T1000 (cell line): ENCODE measurements around the gene MEIOSIN.

Experiments used
- DNase-seq: peaks from one replicate; lab custom pipeline; 2025; ENCODE audit warnings: mixed read lengths; lab: John Stamatoyannopoulos, UW

The MEIOSIN gene

DNA sequence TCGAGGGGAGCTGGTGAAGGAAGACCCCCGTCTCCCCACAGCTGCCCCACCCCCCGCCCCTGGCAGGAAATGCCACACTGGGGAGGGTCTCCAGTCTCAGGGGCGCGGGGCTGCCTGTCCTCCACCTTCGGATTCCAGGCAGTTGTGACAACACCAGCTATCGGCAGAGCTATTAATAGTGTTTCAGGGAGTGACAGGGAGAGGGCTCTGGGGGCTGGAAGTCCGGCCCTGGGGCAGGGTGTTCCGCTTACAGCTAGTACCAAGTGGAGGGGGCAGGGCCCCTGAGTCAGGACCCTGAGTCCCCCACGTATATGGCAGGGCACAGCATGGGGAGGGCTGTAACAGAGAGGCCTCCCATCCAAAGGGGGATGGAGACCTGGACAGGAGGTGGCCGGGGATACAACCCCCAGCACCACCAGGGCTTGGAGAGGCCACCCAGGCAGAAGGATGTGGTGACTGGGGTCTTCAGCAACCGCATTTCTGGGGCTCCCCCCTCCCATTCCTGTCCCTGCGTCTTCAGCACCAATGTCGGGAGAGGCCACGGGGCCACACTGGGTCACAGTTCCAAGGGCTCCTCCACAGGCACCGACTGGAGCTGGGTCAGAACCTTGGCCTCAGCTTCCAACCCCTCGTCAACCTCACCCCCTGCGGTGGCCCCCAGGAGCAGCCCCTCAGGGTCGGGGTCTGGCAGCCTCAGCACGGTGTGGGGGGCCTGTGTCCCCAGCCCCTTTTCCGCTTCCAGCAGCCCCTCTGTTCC is 31.9 kb downstream of the MEIOSIN start:
- DNase-seq = no peak

DNA sequence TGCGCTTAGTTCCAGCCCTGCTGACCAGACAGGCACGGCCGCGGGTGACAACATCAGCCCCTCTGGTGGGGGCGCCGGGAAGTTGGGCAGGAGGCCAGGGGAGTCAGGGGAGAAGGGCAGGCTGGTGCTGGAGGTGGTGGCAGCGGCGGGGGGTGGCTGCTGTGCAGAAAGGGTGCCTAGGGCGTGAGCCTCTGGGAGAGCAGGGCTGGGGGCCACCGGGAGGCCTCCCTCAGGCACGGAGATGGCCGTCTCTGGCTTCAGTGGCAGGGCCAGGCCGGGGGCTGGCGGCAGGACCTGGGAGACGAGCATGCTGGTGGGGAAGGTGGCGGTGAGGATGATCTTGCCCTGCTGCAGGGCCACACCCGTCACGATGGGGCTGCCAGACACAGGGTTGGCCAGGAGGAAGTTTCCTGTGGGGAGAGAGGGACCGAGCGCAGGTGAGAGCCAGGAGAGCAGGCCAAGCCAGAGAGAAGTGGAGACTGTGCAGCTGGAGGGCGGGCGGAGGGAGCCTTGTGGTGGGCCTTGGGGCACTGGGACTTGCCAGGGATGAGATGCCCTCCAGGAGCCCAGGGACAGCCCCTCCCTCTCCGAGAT is 32.6 kb downstream of the MEIOSIN start:
- no peak for DNase-seq

DNA sequence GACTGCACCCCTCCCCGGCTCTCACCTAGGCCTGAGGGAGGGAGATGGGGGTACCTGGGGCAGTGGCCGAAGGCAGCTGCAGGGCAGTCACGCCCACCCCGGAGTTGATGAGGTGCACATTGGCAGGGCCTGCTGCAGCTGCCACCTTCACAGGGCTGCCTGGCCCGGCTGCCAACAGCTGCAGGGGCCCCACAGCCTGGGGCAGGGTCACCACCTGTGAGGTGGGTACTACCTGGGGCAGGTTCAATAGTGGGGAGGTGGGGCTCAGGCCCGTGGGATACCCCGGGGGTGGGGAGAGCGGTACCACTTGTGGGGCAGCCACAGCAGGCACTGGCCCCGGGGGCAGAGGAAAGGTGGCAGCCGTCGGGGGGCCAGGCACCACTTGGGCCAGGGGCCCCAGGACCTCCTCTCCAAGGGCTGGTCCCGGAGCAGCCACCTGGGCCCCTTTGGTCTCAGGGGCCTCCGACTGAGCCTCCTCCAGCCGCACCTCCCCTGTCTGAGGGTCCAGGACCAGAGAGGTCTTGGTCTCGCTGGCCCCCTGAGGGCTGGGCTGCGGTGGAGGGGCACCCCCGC is 33.1 kb downstream of the MEIOSIN start:
- DNase-seq = no peak

GRCh38 chr19:45766869-45767346 is 33.7 kb downstream of the MEIOSIN start:
- DNase-seq = no peak

DNA sequence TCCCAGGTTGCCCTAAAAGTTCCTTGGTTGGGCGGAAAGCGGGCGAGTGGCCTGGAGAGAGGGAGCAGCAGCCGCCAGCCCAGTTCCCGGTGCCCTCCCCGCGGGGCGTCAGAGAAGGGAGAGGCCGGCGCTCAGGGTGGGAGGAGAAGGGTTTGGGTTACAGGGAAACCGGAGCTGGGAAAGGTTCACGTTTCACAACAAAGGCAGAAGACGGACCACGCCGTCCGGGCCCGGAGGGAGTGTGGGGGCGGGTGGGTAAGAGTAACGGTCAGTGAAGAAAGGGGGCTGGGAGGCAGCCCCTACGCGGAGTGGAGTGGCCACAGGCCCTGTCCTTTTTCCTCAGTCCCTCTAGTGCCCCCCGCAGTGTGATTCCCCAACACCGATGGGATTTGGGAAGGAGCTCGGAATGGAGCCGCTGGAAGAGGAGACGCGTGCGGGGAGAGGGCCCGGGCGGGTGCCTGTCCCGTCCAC is 34.2 kb downstream of the MEIOSIN start:
- DNase-seq = peak; percentile 23

GRCh38 chr19:45767881-45768654 is 34.8 kb downstream of the MEIOSIN start:
- DNase-seq = peak; percentile 25

GRCh38 chr19:45768655-45768983 is 35.4 kb downstream of the MEIOSIN start:
- DNase-seq = peak; percentile 25

DNA sequence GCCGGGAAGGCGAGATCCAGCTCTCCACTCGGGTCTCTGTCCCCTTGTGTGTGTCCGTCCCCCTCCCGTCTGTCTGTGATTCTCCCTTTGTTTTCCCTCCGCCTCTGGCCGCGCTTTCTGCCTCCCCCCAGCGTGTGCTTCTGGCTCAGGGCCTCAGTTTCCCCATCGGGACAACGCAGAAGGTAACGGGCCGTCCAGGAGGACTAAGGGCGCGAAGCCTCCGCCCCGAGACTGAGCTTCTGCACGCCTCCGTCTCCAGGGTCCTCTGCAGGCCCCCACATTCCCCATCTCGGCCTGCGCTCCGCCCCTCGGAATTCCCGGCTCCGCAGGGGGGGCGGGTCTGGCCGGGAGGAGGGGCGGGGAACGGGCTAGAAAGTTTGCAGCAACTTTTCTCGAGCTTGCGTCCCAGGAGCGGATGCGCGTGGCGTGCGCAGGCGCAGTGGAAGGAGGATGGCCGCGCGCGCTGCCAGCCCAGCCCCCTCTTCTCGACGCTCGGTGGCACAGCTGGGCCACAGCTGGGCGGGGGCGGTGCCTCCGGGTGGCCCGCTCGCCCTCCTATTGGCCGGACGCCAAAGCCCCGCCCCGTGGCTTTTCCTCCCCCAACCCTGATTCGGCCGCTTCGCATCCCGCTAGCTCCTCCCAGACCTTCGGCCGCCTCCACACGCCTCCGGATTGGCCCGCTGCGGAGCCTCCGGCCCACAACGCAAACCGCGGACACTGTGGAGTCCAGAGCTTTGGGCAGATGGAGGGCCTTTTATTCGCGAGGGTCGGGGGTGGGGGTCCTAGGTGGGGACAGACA is 35.9 kb downstream of the MEIOSIN start, which contains the start of gene SIX5:
Gene SIX5, minus strand, starts transcription at position 269 of the 799 bp plus-strand sequence. CDS start 408 bp downstream, outside the sequence.
- DNase-seq = peak; percentile 98

DNA sequence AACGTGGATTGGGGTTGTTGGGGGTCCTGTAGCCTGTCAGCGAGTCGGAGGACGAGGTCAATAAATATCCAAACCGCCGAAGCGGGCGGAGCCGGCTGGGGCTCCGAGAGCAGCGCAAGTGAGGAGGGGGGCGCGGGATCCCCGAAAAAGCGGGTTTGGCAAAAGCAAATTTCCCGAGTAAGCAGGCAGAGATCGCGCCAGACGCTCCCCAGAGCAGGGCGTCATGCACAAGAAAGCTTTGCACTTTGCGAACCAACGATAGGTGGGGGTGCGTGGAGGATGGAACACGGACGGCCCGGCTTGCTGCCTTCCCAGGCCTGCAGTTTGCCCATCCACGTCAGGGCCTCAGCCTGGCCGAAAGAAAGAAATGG is 36.6 kb downstream of the MEIOSIN start:
- DNase-seq = no peak

DNA sequence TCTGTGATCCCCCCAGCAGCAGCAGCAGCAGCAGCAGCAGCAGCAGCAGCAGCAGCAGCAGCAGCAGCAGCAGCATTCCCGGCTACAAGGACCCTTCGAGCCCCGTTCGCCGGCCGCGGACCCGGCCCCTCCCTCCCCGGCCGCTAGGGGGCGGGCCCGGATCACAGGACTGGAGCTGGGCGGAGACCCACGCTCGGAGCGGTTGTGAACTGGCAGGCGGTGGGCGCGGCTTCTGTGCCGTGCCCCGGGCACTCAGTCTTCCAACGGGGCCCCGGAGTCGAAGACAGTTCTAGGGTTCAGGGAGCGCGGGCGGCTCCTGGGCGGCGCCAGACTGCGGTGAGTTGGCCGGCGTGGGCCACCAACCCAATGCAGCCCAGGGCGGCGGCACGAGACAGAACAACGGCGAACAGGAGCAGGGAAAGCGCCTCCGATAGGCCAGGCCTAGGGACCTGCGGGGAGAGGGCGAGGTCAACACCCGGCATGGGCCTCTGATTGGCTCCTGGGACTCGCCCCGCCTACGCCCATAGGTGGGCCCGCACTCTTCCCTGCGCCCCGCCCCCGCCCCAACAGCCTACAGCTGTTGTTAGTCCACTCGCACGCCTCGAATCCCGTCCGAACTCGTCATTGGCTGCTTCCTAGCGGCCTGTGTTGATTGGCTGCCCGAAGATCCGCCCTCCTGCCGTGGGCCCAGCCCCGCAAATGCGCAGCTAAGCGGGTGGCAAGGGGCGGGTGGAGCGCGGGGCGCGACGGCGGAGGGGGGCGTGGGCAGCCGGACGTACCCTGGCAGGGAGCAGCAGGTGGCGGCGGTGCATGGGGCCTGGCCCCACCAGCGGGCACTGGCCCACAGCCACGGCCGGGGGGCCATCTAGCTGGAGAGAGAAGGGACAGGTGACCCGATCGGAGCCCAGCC is 37.2 kb downstream of the MEIOSIN start:
- peak; percentile 95 for DNase-seq

DNA sequence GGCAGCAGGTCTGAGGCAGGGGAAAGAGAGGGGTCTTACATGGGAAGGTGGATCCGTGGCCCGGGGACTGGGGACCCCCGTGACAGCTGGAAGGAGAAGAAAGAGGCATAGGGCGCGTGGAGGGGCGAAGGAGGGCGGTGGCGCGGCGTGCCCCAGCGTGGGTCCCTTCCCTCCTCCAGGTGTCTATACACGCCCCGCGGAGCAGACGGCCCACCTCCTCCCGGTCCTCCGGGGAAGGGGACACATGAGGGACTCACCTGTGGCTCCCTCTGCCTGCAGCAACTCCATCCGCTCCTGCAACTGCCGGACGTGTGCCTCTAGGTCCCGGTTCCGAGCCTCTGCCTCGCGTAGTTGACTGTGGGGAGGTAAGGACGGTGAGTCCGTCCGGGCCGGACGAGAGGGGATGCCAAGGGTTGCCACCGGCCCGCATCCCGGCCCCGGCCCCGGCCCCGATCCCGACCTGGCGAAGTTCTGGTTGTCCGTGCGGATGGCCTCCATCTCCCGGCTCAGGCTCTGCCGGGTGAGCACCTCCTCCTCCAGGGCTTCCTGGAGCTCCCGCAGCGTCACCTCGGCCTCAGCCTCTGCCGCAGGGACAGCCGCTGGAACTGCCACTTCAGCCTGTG is 38.2 kb downstream of the MEIOSIN start:
- DNase-seq = no peak

DNA sequence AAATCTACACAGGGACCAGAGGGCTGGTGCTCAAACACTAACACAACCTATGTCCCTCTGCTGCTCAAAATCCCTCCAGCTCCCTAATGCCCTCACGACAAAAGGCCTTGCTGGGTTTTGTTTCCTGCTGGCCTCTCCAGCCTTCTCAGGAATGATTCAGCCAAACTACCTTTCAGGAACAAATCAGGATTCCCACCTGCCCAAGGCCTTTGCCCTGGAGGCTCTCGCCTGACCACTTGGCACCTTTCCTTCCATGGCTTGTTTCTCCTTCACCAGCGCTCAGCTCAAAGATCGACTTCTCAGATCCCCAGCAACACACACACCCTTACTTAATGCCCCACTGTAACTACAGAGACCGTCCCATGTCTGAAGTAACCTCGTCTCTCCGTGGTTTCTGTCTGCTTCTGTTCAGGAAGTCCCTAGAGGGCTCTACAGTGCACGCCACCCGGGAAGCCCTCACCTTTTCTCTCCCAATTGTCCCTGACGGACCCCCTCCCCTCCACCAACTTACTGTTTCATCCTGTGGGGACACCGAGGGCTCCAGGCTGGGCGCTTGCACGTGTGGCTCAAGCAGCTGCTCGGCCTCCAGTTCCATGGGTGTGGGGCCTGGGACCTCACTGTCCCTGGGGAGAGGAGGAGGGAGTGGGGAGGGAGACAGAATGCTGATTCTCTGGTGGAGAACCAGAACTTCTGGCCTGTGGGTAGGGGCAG is 39.0 kb downstream of the MEIOSIN start:
- DNase-seq = no peak

- DNase-seq = no peak
Observed at GRCh38 chr19:45772912-45773311, 39.7 kb downstream of the MEIOSIN start.

- no peak for DNase-seq
Observed at GRCh38 chr19:45773384-45773783, 40.1 kb downstream of the MEIOSIN start.

- no peak for DNase-seq
Observed at GRCh38 chr19:45774765-45775164, 41.5 kb downstream of the MEIOSIN start.

GRCh38 chr19:45777395-45777961 is 44.2 kb downstream of the MEIOSIN start:
- no peak for DNase-seq

DNA sequence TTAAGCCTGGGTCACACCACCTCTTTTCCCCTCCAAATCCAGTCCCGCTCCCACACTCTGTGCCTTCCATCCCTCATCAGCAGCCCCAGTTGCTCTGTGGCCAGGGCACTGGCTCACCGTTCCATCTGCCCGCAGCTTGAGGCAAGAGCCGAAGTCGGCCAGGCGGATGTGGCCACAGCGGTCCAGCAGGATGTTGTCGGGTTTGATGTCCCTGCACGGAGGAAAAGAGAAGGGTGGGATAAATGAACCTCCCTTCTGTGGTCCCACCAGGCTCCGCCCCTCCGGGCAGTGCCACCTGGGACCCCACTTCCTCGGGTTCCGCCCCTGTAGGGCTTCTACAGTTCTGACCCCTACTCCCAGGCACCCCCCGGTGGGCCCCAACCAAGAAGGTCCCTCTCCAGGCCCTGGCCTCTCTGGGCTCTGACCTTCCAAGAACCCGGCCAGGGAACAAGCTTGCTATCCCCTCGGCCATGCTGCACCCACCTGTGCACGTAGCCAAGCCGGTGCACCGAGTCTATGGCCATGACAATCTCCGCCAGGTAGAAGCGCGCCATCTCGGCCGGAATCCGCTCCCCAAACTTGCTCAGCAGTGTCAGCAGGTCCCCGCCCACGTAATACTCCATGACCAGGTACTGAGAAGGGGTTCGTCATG is 44.9 kb downstream of the MEIOSIN start:
- DNase-seq = no peak
